NCI-H526 treated with DMSO at 0.1 percent for 48 hours (cell line): ENCODE measurements around the gene BRME1.

ENCODE experiments used
- DNase-seq: peaks from one replicate; lab custom pipeline; 2025; lab: John Stamatoyannopoulos, UW

The BRME1 gene

DNA sequence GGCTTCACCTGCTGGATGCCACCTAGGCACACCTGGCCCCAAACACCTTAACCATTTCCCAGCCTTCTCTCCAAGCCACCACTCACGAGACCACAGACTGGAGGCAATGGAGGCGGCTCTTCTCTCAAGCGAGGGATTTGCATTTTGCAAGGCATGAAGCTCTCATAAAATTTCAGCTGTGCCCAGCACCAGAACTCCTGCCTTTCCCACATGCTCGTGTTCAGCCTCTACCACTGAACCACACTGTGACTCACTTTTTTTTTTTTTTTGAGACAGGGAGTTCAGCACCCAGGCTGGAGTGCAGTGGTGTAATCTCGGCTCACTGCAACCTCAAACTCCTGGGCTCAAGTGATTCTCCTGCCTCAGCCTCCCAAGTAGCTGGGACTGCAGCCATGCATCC lies 18.4 kb downstream of the BRME1 start:
- peak; percentile 47 for DNase-seq

DNA sequence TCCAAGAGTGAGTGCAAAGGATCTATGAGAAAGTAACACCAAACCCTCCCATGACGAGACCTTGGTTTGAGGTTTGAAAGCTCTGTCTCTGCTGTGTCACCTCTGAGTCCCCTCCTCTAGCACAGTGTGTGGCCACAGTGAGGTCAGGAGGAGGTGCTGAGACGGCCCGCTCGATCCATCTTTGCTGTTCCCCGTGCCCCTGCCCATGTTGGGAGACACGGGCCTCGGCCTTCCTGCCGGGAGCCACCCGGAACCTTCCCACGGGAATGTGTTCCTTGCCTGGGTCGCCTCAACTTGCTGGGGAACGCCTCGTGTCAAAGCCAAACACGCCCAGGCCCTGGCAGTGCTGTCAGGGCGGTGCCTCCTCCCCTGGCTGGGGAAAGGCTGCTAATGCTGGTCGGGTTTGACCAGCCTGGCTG lies 18.9 kb downstream of the BRME1 start:
- no peak for DNase-seq

- no peak for DNase-seq
These were observed 20.0 kb downstream of the BRME1 start for GRCh38 chr19:13885826-13886365.

- no peak for DNase-seq
These were observed 21.0 kb downstream of the BRME1 start for GRCh38 chr19:13884726-13885591.

DNA sequence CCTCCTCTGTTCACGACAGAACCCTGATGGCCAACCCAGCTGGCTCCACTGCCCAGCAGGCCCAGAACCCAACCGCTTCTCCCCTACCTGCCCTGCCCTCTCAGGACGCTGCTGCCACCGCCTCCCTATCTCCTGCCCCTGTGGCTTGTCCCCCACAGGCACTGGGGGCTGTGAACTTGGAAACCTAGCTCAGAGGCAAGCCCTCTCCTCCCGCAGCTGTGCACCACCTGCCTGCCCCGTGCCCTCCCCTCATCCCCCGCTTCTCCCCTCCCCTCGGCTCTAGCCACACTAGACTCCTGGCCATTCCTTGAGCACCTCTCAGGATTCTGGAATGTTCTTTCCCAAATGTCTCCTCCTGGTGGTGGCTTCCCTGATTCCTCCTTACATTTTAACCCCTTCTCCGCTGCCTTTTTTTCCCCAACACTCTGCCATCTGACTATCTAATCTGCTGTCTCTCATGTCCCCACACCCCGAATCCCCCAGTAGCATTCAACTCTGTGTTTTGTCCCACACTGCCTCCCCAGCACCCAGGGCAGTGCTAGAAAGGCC lies 22.3 kb downstream of the BRME1 start:
- DNase-seq, result no peak

GRCh38 chr19:13882836-13883235 lies 23.1 kb downstream of the BRME1 start:
- no peak for DNase-seq

DNA sequence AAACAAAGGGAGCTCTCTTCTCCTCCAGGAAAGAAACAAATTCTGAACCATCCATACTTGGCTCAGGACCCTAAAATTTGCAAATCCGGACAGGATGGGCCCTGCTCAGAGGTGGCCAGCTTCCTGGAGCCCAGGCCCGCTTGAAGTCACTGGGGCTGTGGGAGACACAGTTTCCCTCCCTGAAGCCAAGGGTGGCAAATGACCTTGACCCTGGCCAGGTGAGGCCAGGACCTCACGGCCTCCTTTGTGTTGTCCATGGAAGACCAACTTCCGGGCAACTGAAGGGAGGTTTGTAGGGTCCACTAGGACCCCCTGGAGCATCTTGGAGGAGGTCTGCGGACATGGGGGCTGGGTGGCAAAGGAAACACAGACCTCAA lies 23.5 kb downstream of the BRME1 start:
- no peak for DNase-seq

DNA sequence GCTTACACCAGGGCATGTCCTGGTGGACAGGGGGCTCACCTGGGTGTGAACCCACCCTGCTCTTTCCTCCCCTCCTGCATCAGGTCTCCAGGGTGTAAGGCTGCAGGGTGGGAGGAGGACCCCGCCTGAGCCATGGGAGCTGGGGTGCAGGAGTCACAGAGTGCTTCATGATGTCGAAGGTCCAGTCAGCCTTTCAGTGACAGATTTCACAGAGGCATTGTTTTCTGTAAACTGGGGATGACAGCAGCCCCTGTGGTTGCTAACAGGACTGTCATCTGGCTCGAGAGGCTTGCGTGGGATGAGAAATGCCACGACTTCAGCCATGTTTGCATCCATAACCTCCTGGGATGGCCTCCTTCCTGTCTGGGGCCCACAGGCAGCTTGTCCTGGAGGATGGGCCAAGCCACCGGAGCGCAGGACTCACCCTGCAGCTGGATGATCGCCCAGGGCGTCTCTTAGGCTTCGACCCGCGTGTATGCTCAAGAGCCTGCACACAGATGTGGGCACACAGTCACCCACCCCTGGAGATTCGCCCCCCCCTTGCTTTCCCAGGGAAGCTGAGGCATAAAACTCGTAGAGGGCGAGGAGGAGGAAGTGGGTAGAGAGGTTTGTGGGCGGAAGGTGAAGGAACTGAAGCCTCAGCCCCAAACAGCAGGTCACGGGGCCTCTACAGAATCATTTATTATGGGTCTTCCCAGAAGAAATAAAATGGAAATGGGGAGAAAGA lies 24.1 kb downstream of the BRME1 start:
- no peak for DNase-seq

GRCh38 chr19:13881251-13881691 lies 24.6 kb downstream of the BRME1 start:
- no peak for DNase-seq

DNA sequence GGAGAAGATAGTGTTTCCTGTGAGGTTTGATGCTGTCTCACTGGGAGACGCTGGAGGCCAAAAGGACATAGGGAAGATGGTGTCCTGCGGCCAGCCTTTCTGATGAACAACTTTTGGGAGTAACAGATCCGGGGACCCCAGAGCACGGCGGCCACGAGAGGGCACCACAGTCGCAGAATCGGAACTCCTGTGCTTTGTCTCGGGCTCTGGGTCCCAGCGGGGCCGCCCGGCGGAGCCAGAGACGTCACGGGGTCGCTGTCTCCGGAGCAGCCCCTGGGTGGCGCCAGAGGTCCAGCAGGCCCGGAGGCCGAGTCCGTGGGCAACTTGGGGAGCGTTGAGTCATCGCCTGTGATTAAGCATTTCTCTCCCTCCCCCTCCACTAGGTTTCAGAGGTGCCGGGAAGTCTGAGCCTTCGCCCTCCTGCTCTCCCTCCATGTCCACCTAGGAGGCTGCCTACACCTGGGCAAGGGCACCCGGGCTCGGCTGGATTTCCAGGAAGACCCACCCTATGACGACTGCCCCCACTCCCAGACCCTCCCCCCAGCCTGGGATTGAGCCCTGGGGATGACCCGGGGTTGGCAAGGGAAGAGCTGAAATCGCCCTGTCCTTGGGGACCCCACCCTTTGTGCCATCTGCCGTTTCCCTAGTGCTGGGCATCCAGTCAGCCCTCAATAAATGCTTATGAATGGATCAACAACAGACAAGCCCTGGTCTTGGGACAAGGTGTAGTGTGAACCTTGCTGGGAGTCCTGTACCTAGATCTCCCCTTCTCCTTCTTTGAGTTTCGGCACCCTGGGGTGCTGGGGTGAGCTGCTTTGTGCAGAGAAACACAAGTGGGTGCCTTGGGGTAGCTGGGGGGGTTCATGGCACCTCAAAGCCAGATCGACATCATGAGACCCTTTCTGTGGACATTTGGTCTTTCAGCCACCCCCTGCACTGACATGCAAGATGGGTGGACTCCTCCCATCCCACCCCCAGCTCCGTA lies 25.6 kb downstream of the BRME1 start:
- DNase-seq, result peak; percentile 56

DNA sequence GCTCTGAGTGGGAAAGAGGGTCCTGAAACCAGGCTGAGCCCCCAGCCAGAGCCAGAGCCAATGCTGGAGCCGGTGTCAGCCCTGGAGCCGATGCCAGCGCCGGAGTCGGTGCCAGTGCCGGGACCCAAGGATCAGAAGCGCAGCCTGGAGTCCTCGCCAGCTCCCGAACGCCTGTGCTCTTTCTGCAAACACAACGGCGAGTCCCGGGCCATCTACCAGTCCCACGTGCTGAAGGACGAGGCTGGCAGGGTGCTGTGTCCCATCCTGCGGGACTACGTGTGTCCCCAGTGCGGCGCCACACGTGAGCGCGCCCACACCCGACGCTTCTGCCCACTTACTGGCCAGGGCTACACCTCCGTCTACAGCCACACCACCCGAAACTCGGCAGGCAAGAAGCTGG lies 28.6 kb downstream of the BRME1 start:
- no peak for DNase-seq

- no peak for DNase-seq
These were observed 29.1 kb downstream of the BRME1 start, which contains the start of gene NANOS3 for GRCh38 chr19:13876834-13877233. TSS of gene NANOS3 (plus strand) at chr19:13877134. CDS start at chr19:13877249, 115 bp downstream.

DNA sequence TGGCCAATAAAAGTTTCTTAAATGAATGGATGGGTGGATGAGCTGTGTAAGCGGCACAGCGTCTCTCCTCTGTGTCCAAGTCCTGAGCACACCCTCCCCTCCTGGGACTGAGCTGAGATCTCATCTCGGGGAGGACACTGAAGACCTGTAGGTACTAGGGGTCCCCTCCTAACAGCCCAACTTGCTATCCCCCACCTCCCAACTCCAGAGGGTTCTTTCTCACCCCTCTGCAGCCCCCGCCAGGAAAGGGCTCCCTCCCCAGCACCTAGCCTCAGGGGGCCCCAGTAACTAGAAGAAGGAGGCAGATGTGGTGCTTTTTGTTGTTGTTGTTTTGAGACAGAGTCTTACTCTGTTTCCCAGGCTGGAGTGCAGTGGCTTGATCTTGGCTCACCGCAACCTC lies 30.1 kb downstream of the BRME1 start:
- DNase-seq, result no peak

DNA sequence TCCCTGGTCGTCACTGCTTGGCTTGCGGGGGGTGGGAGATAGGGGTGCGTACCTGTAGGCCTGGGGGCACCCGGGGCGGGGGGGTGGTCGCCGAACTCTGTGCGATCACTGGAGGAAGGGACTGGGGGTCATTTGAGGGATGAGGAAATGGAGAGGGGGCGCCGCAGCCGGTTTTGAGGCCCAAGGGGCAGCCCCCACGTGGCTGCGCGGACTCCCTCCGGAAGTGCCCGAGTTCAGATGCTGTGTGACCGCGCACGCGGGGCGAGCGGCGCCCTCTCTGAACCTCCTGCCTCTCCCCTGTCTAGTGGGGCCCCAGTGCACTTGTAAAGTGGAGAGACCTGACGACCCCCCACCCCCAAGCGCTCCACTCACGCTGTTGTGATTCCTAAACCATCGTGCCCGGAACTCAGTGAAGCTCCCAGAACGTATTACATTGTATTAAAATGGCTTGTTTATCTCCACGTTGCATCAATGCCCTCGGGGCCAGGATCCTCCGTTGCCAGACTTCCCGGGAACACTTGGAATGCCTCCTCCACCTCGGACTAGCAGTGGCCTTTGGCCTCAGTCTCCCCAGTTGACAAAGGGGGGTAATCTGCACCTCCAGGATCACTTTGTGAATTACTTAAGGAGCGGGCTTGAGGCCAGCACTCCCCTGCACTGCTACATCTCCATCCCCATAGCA lies 31.9 kb downstream of the BRME1 start:
- no peak for DNase-seq

GRCh38 chr19:13872695-13873389 lies 33.1 kb downstream of the BRME1 start:
- no peak for DNase-seq

DNA sequence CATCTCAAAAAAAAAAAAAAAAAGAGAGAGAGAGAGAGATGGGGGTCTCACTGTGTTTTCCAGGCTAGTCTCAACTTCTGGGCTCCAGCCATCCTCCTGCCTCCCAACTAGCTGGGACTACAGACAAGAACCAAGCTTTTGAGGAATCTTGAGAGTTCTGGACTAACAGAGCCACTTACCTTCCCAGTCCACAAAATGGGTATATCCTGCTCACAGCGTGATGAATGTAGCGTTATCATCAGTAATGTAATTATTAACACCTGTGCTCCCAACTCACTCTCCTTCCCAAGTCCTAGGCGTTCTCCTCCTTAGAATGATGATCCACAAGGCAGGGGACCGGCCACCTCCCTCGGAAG lies 33.6 kb downstream of the BRME1 start:
- DNase-seq, result no peak

DNA sequence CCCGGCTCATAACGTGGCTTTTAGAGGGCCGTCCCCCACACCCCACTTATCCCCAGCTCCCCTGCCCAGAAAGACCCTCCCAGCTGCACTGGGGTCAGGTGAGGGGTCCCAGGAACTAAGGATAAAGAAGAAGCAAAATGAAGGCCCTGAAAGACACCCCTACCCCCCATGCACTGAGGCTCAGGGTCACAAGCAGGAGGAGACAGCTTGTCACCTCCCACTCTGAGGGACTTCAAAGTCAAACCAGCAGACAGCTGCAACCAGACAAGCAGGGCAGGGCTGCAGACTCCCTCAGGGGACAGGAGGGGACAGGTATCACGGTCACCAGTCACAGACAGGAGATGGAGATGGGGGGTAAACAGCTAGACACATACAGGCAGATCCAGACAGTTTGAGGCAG lies 35.0 kb downstream of the BRME1 start:
- DNase-seq, result no peak

DNA sequence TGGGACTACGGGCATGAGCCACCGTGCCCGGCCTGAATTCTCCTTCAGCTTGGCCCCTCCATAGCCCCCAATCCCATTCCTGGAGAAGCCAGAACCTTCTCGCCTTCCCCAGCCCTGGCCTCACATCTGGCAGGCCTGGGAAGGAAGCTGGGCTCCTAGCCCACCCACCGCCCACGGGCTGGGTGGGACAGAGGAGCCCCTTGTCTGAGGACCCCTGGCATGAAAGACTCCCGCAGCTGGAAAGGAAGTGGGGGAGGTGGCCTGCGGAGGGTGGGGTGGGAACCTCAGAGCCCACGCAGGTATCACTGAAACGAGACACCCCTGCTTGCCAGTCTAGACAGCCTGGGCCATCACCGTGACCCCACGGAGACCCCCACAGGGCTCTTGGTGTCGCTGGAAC lies 36.6 kb downstream of the BRME1 start:
- DNase-seq, result no peak

- no peak for DNase-seq
These were observed 37.3 kb downstream of the BRME1 start for GRCh38 chr19:13868663-13869062.

GRCh38 chr19:13866463-13867046 lies 39.4 kb downstream of the BRME1 start:
- no peak for DNase-seq
